CD8-positive, alpha-beta memory T cell (primary cell): Measurements from ENCODE around the gene SLC36A1. TPM values are rescaled to one million over a fixed set of nuclear protein-coding genes. Genes with fewer than 3 reads are reported as not detected.

Experiments
- CTCF ChIA-PET: fragments of 350-600 bp; sonication (Branson Sonifier 250); formaldehyde crosslinking; loops from one replicate; lab custom pipeline; 2021; ENCODE audit warnings: antibody characterized with exemption; lab: Charles Lee
- POLR2A ChIA-PET: fragments of 350-600 bp; sonication (Branson Sonifier 250); formaldehyde crosslinking; loops from one replicate; lab custom pipeline; 2021; ENCODE audit warnings: antibody characterized with exemption; lab: Charles Lee
- DNase-seq, 5 donors: peaks; one replicate each; pipeline versions ENCODE4 v3.0.0 to v3.0.0-alpha.2; 2020 to 2022; ENCODE audit warnings: mixed read lengths in 1 of 5
- H3K27ac ChIP-seq: one replicate; pipeline ENCODE4 v1.7.0; 2013; ENCODE audit warnings: low read depth, mild to moderate bottlenecking, low read length, moderate library complexity
- H3K27me3 ChIP-seq: 2 replicates; pipeline ENCODE4 v1.7.0; 2013; ENCODE audit warnings: low read length, mild to moderate bottlenecking; ENCODE audit not compliant: insufficient read depth, poor library complexity, severe bottlenecking
- H3K36me3 ChIP-seq: 2 replicates; pipeline ENCODE4 v1.7.0; 2013; ENCODE audit warnings: mild to moderate bottlenecking, low read length, moderate library complexity; ENCODE audit not compliant: insufficient read depth
- H3K4me1 ChIP-seq: 2 replicates; pipeline ENCODE4 v1.7.0; 2013; ENCODE audit warnings: mild to moderate bottlenecking, low read length, moderate library complexity; ENCODE audit not compliant: insufficient read depth
- H3K4me3 ChIP-seq: 2 replicates; pipeline ENCODE4 v1.7.0; 2013; ENCODE audit warnings: mild to moderate bottlenecking, low read length
- H3K9me3 ChIP-seq: 2 replicates; pipeline ENCODE4 v1.7.0; 2013; ENCODE audit warnings: mild to moderate bottlenecking, low read length
- H3K27ac Mint-ChIP-seq, 8 donors: one replicate each; pipeline ENCODE4 v1.8.0; 2020 to 2021; ENCODE audit warnings: mixed read lengths in 8 of 8, mild to moderate bottlenecking in 6 of 8, inconsistent platforms in 3 of 8, moderate library complexity in 3 of 8
- H3K27me3 Mint-ChIP-seq, 2 donors: one replicate each; pipeline ENCODE4 v1.8.0; 2020 to 2021; ENCODE audit warnings: mixed read lengths in 2 of 2, mild to moderate bottlenecking in 1 of 2, moderate library complexity in 1 of 2
- H3K36me3 Mint-ChIP-seq, 3 donors: one replicate each; pipeline ENCODE4 v1.8.0; 2020 to 2021; ENCODE audit warnings: mixed read lengths in 3 of 3, inconsistent platforms in 1 of 3, mild to moderate bottlenecking in 1 of 3
- H3K4me1 Mint-ChIP-seq, 3 donors: one replicate each; pipeline ENCODE4 v1.8.0; 2020 to 2021; ENCODE audit warnings: mixed read lengths in 3 of 3, inconsistent platforms in 1 of 3, mild to moderate bottlenecking in 1 of 3
- H3K4me3 Mint-ChIP-seq, 7 donors: one replicate each; pipeline ENCODE4 v1.8.0; 2020 to 2021; ENCODE audit warnings: mixed read lengths in 7 of 7, mild to moderate bottlenecking in 6 of 7, moderate library complexity in 4 of 7, inconsistent platforms in 2 of 7
- H3K9me3 Mint-ChIP-seq, 5 donors: one replicate each; pipeline ENCODE4 v1.8.0; 2020 to 2022; ENCODE audit warnings: mixed read lengths in 5 of 5, mild to moderate bottlenecking in 3 of 5, moderate library complexity in 2 of 5, inconsistent platforms in 1 of 5
- polyA plus RNA-seq: library from polyadenylated mRNA; unstranded; fragments of 300-500 nt; fragmentation: Illumina TruSeq; gene quantifications from one replicate; pipeline ENCODE4 v1.2.3, GENCODE V29; 2021
- total RNA-seq, 2 experiments: library from RNA; stranded (reverse); gene quantifications; one replicate each; pipeline ENCODE4 v1.2.3, GENCODE V29; 2021

The SLC36A1 gene
- total and polyA plus RNA-seq, 3 experiments from 2014 or later, result 1.9 to 7.2 (median 6.8) TPM

GRCh38 chr5:151477101-151477500 lies 29.7 kb downstream of the SLC36A1 start:
- Mint-ChIP-seq H3K27ac (no peak overlapping the region), H3K36me3 (peaks cover 10 to 77% (median 34%) of the 10 kb centered on the region in 3 donors), H3K4me1 (no peaks in the 10 kb centered on the region), H3K4me3 (no peak overlapping the region), H3K27me3 (no peaks in the 10 kb centered on the region), H3K9me3 (no peaks in the 10 kb centered on the region)
- Histone ChIP-seq H3K27me3 (no peaks in the 10 kb centered on the region), H3K9me3 (no peaks in the 10 kb centered on the region), H3K36me3 (no peaks in the 10 kb centered on the region), H3K4me1 (no peaks in the 10 kb centered on the region), H3K27ac (no peak overlapping the region), H3K4me3 (no peak overlapping the region)
- no peak for DNase-seq
- POLR2A ChIA-PET, result no interaction called here
- CTCF ChIA-PET, result no interaction called here

- Mint-ChIP-seq H3K27me3 (no peaks in the 10 kb centered on the region), H3K4me1 (no peaks in the 10 kb centered on the region), H3K4me3 (no peak overlapping the region), H3K9me3 (no peaks in the 10 kb centered on the region), H3K27ac (peak overlapping the region in 1 of 8 donors; percentile 39), H3K36me3 (peaks cover 13 to 83% (median 31%) of the 10 kb centered on the region in 3 donors)
- H3K4me3 ChIP-seq, result no peak overlapping the region
- ChIA-PET POLR2A (no interaction called here), CTCF (no interaction called here)
- H3K27ac ChIP-seq, result no peak overlapping the region
- no peaks in the 10 kb centered on the region for H3K4me1 ChIP-seq
- no peaks in the 10 kb centered on the region for H3K27me3 ChIP-seq
- no peaks in the 10 kb centered on the region for H3K9me3 ChIP-seq
- no peaks in the 10 kb centered on the region for H3K36me3 ChIP-seq
- no peak for DNase-seq
Measured at GRCh38 chr5:151480384-151481293, 33.2 kb downstream of the SLC36A1 start.

GRCh38 chr5:151483176-151483575 lies 35.8 kb downstream of the SLC36A1 start:
- no peak overlapping the region for H3K27ac ChIP-seq
- ChIA-PET CTCF (interaction anchor here (2.1 kb wide), 1 partner anchor 36 kb away, joined by 9 read pairs; the partner anchor contains the start of gene SLC36A1), POLR2A (no interaction called here)
- no peaks in the 10 kb centered on the region for H3K4me1 ChIP-seq
- no peaks in the 10 kb centered on the region for H3K36me3 ChIP-seq
- H3K4me3 ChIP-seq, result no peak overlapping the region
- no peaks in the 10 kb centered on the region for H3K27me3 Mint-ChIP-seq
- no peaks in the 10 kb centered on the region for H3K9me3 Mint-ChIP-seq
- H3K4me3 Mint-ChIP-seq, result no peak overlapping the region
- no peaks in the 10 kb centered on the region for H3K9me3 ChIP-seq
- H3K36me3 Mint-ChIP-seq, result peaks cover 14 to 90% (median 30%) of the 10 kb centered on the region in 3 donors
- H3K27me3 ChIP-seq, result no peaks in the 10 kb centered on the region
- no peak for DNase-seq
- peak overlapping the region in 1 of 8 donors; percentile 94 for H3K27ac Mint-ChIP-seq
- no peaks in the 10 kb centered on the region for H3K4me1 Mint-ChIP-seq

GRCh38 chr5:151483647-151484046 lies 36.2 kb downstream of the SLC36A1 start:
- ChIA-PET CTCF (interaction anchor here (2.1 kb wide), 1 partner anchor 36 kb away, joined by 9 read pairs; the partner anchor contains the start of gene SLC36A1), POLR2A (no interaction called here)

GRCh38 chr5:151487544-151487943 lies 40.1 kb downstream of the SLC36A1 start:
- Mint-ChIP-seq H3K27ac (no peak overlapping the region), H3K4me3 (no peak overlapping the region), H3K4me1 (no peaks in the 10 kb centered on the region), H3K9me3 (no peaks in the 10 kb centered on the region), H3K27me3 (no peaks in the 10 kb centered on the region), H3K36me3 (peaks cover 9 to 81% (median 17%) of the 10 kb centered on the region in 3 donors)
- DNase-seq, result no peak
- Histone ChIP-seq H3K9me3 (no peaks in the 10 kb centered on the region), H3K4me1 (no peaks in the 10 kb centered on the region), H3K36me3 (no peaks in the 10 kb centered on the region), H3K27me3 (no peaks in the 10 kb centered on the region), H3K4me3 (no peak overlapping the region), H3K27ac (no peak overlapping the region)
- ChIA-PET POLR2A (no interaction called here), CTCF (interaction anchor here (1.2 to 1.5 kb wide), 2 partner anchors 11 to 40 kb away, joined by 4 read pairs; partner anchors contain the start of gene SLC36A1)

More at GRCh38 chr5:151483647-151484046, 36.2 kb downstream of the SLC36A1 start:
- Histone ChIP-seq H3K9me3 (no peaks in the 10 kb centered on the region), H3K36me3 (no peaks in the 10 kb centered on the region), H3K4me1 (no peaks in the 10 kb centered on the region), H3K27me3 (no peaks in the 10 kb centered on the region), H3K27ac (no peak overlapping the region), H3K4me3 (no peak overlapping the region)
- Mint-ChIP-seq H3K4me3 (no peak overlapping the region), H3K36me3 (peaks cover 15 to 90% (median 30%) of the 10 kb centered on the region in 3 donors), H3K4me1 (no peaks in the 10 kb centered on the region), H3K9me3 (no peaks in the 10 kb centered on the region), H3K27ac (peak overlapping the region in 1 of 8 donors; percentile 94), H3K27me3 (no peaks in the 10 kb centered on the region)
- no peak for DNase-seq

GRCh38 chr5:151490627-151491026 lies 43.2 kb downstream of the SLC36A1 start:
- H3K27ac ChIP-seq, result no peak overlapping the region
- H3K4me1 ChIP-seq, result no peaks in the 10 kb centered on the region
- H3K36me3 Mint-ChIP-seq, result peaks cover 6 to 58% (median 15%) of the 10 kb centered on the region in 3 donors
- ChIA-PET CTCF (interaction anchor here (2.5 kb wide), 1 partner anchor 42 kb away, joined by 11 read pairs; the partner anchor contains the start of gene SLC36A1), POLR2A (no interaction called here)
- H3K27me3 Mint-ChIP-seq, result no peaks in the 10 kb centered on the region
- H3K27me3 ChIP-seq, result no peaks in the 10 kb centered on the region
- H3K36me3 ChIP-seq, result no peaks in the 10 kb centered on the region
- no peak for DNase-seq
- no peak overlapping the region for H3K27ac Mint-ChIP-seq
- H3K9me3 ChIP-seq, result no peaks in the 10 kb centered on the region
- H3K9me3 Mint-ChIP-seq, result no peaks in the 10 kb centered on the region
- no peak overlapping the region for H3K4me3 ChIP-seq
- H3K4me3 Mint-ChIP-seq, result no peak overlapping the region
- H3K4me1 Mint-ChIP-seq, result no peaks in the 10 kb centered on the region

GRCh38 chr5:151491062-151491461 lies 43.7 kb downstream of the SLC36A1 start:
- Histone ChIP-seq H3K4me3 (no peak overlapping the region), H3K4me1 (no peaks in the 10 kb centered on the region), H3K36me3 (no peaks in the 10 kb centered on the region), H3K27ac (no peak overlapping the region), H3K9me3 (no peaks in the 10 kb centered on the region), H3K27me3 (no peaks in the 10 kb centered on the region)
- H3K4me3 Mint-ChIP-seq, result no peak overlapping the region
- no peaks in the 10 kb centered on the region for H3K27me3 Mint-ChIP-seq
- no peaks in the 10 kb centered on the region for H3K4me1 Mint-ChIP-seq
- no peak for DNase-seq
- POLR2A ChIA-PET, result no interaction called here
- CTCF ChIA-PET, result interaction anchor here (2.5 kb wide), 1 partner anchor 43 kb away, joined by 11 read pairs; the partner anchor contains the start of gene SLC36A1
- no peaks in the 10 kb centered on the region for H3K9me3 Mint-ChIP-seq
- peaks cover 3 to 54% (median 10%) of the 10 kb centered on the region in 3 donors for H3K36me3 Mint-ChIP-seq
- no peak overlapping the region for H3K27ac Mint-ChIP-seq

- no peaks in the 10 kb centered on the region for H3K27me3 ChIP-seq
- Mint-ChIP-seq H3K4me3 (no peak overlapping the region), H3K36me3 (peaks cover 3 to 37% (median 6%) of the 10 kb centered on the region in 3 donors), H3K4me1 (no peaks in the 10 kb centered on the region), H3K27ac (no peak overlapping the region), H3K27me3 (no peaks in the 10 kb centered on the region), H3K9me3 (no peaks in the 10 kb centered on the region)
- no peak overlapping the region for H3K4me3 ChIP-seq
- CTCF ChIA-PET, result no interaction called here
- DNase-seq, result no peak
- no peaks in the 10 kb centered on the region for H3K4me1 ChIP-seq
- POLR2A ChIA-PET, result no interaction called here
- H3K27ac ChIP-seq, result no peak overlapping the region
- H3K36me3 ChIP-seq, result no peaks in the 10 kb centered on the region
- no peaks in the 10 kb centered on the region for H3K9me3 ChIP-seq
Measured at GRCh38 chr5:151492729-151493128, 45.3 kb downstream of the SLC36A1 start.
